HepG2 (cell line): ENCODE measurements around the gene CTSA. TPM values are rescaled to one million over a fixed set of nuclear protein-coding genes. Genes with fewer than 3 reads are reported as not detected.

ENCODE experiments used
- CENPX ChIP-seq: sonication (generic); formaldehyde crosslinking; IDR thresholded peaks from 2 replicates; pipeline ENCODE4 v1.9.0; 2021; ENCODE audit warnings: mild to moderate bottlenecking, missing genetic modification reagents, moderate library complexity
- FOXC1 ChIP-seq: sonication (generic); formaldehyde crosslinking; IDR thresholded peaks from 2 replicates; pipeline ENCODE4 v1.8.0; 2022; ENCODE audit warnings: mild to moderate bottlenecking, missing genetic modification reagents, borderline replicate concordance
- GATAD1 ChIP-seq: IDR thresholded peaks from 2 replicates; pipeline ENCODE4 v1.6.1; 2016; ENCODE audit warnings: missing genetic modification reagents, missing compliant biosample characterization
- GTF3A ChIP-seq: sonication (generic); formaldehyde crosslinking; conservative IDR thresholded peaks from 2 replicates; pipeline ENCODE4 v1.4.0; 2020; ENCODE audit warnings: mild to moderate bottlenecking, missing genetic modification reagents
- HHEX ChIP-seq: IDR thresholded peaks from 2 replicates; pipeline ENCODE4 v1.6.1; 2016; ENCODE audit warnings: control low read depth
- HNF4G ChIP-seq, 2 experiments: sonication (generic) in 1 of 2; formaldehyde crosslinking in 1 of 2; IDR thresholded peaks; 2 replicates each; pipeline versions ENCODE4 v1.4.0 to v1.6.1; 2011 to 2020; ENCODE audit warnings: borderline replicate concordance in 2 of 2, low read depth in 2 of 2, mild to moderate bottlenecking in 2 of 2, low read length in 1 of 2, missing genetic modification reagents in 1 of 2, moderate library complexity in 1 of 2
- IRF2 ChIP-seq: IDR thresholded peaks from 2 replicates; pipeline ENCODE4 v1.6.1; 2018; ENCODE audit warnings: missing genetic modification reagents, missing compliant biosample characterization
- ISX ChIP-seq: sonication (generic); formaldehyde crosslinking; conservative IDR thresholded peaks from 2 replicates; pipeline ENCODE4 v1.5.0; 2020; ENCODE audit warnings: missing genetic modification reagents
- MZF1 ChIP-seq: sonication (generic); formaldehyde crosslinking; IDR thresholded peaks from 2 replicates; pipeline ENCODE4 v1.8.1; 2023; ENCODE audit warnings: mild to moderate bottlenecking, missing genetic modification reagents, borderline replicate concordance
- NFRKB ChIP-seq: fragments of 450-650 bp; IDR thresholded peaks from 2 replicates; pipeline ENCODE4 v1.6.1; 2017
- PRMT3 ChIP-seq: sonication (generic); formaldehyde crosslinking; IDR thresholded peaks from 2 replicates; pipeline ENCODE4 v1.8.1; 2022; ENCODE audit warnings: low read depth, mild to moderate bottlenecking, moderate library complexity, missing genetic modification reagents, borderline replicate concordance
- ZBTB26 ChIP-seq: IDR thresholded peaks from 2 replicates; pipeline ENCODE4 v1.6.1; 2016; ENCODE audit warnings: missing compliant biosample characterization, missing genetic modification reagents, borderline replicate concordance
- ZBTB7B ChIP-seq: sonication (generic); formaldehyde crosslinking; IDR thresholded peaks from 2 replicates; pipeline ENCODE4 v1.4.0; 2020; ENCODE audit warnings: missing genetic modification reagents
- ZNF124 ChIP-seq: sonication (generic); formaldehyde crosslinking; IDR thresholded peaks from 2 replicates; pipeline ENCODE4 v1.4.0; 2020; ENCODE audit warnings: missing genetic modification reagents
- ZNF160 ChIP-seq: sonication (generic); formaldehyde crosslinking; IDR thresholded peaks from 2 replicates; pipeline ENCODE4 v1.8.0; 2022; ENCODE audit warnings: mild to moderate bottlenecking, inconsistent platforms, missing genetic modification reagents
- ZNF225 ChIP-seq: sonication (generic); formaldehyde crosslinking; IDR thresholded peaks from 2 replicates; pipeline ENCODE4 v1.4.0; 2020; ENCODE audit warnings: mild to moderate bottlenecking, missing genetic modification reagents
- ZNF280D ChIP-seq: sonication (generic); formaldehyde crosslinking; IDR thresholded peaks from 2 replicates; pipeline ENCODE4 v1.5.1; 2020; ENCODE audit warnings: mild to moderate bottlenecking, missing genetic modification reagents
- ZNF337 ChIP-seq: sonication (generic); formaldehyde crosslinking; IDR thresholded peaks from 2 replicates; pipeline ENCODE4 v1.5.1; 2020; ENCODE audit warnings: missing genetic modification reagents, low read depth, mild to moderate bottlenecking, borderline replicate concordance
- ZNF44 ChIP-seq: sonication (generic); formaldehyde crosslinking; IDR thresholded peaks from 2 replicates; pipeline ENCODE4 v1.5.1; 2020; ENCODE audit warnings: mild to moderate bottlenecking, missing genetic modification reagents
- ZNF451 ChIP-seq: sonication (generic); formaldehyde crosslinking; IDR thresholded peaks from 2 replicates; pipeline ENCODE4 v1.5.0; 2020; ENCODE audit warnings: mild to moderate bottlenecking, missing genetic modification reagents
- ZNF570 ChIP-seq: sonication (generic); formaldehyde crosslinking; IDR thresholded peaks from 2 replicates; pipeline ENCODE4 v1.4.0; 2020; ENCODE audit warnings: mild to moderate bottlenecking, missing genetic modification reagents, borderline replicate concordance
- ZNF589 ChIP-seq: sonication (generic); formaldehyde crosslinking; conservative IDR thresholded peaks from 2 replicates; pipeline ENCODE4 v1.8.0; 2022; ENCODE audit warnings: mild to moderate bottlenecking, moderate library complexity, missing genetic modification reagents
- ZNF616 ChIP-seq: sonication (generic); formaldehyde crosslinking; IDR thresholded peaks from 2 replicates; pipeline ENCODE4 v1.5.0; 2020; ENCODE audit warnings: low read depth, mild to moderate bottlenecking, missing genetic modification reagents
- ZNF772 ChIP-seq: sonication (generic); formaldehyde crosslinking; IDR thresholded peaks from 2 replicates; pipeline ENCODE4 v1.5.0; 2020; ENCODE audit warnings: mild to moderate bottlenecking, missing genetic modification reagents
- ZSCAN22 ChIP-seq: sonication (generic); formaldehyde crosslinking; IDR thresholded peaks from 2 replicates; pipeline ENCODE4 v1.4.0; 2020; ENCODE audit warnings: mild to moderate bottlenecking, missing genetic modification reagents
- polyA plus RNA-seq, 8 experiments: library from polyadenylated mRNA; depleted of rRNA in 3 of 8; stranded (reverse) in 7 of 8; unstranded in 1 of 8; fragments of >200 nt; fragmentation: Illumina TruSeq in 4 of 8; extraction: Trizol in 4 of 8; gene quantifications; 2 replicates each; pipeline versions ENCODE4 v1.2.1 to v1.2.3, GENCODE V29; 2011 to 2016; ENCODE audit warnings: low read depth in 4 of 8, missing spikeins in 1 of 8, mixed read lengths in 1 of 8; ENCODE audit not compliant: insufficient read depth in 1 of 8
- total RNA-seq, 5 experiments: library from RNA; depleted of rRNA; stranded (reverse); fragments of >200 nt; fragmentation: Illumina TruSeq; extraction: Trizol; gene quantifications; 2 replicates each; pipeline ENCODE4 v1.2.3, GENCODE V29; 2016; ENCODE audit warnings: low read depth in 1 of 5

The CTSA gene
- total and polyA plus RNA-seq, 2 of the 13 experiments (the other 11 are each of a cell fraction or from before 2014, with no cell fraction given), result 202 to 231 TPM

- TF ChIP-seq HHEX (CRISPR knock-in tag) (peak; percentile 55), ZNF160 (CRISPR knock-in tag) (no peak), CENPX (CRISPR knock-in tag) (no peak), GATAD1 (CRISPR knock-in tag) (no peak), NFRKB (no peak), ZNF280D (no peak), ZBTB26 (CRISPR knock-in tag) (peak; percentile 11; the same call in 1 of the 2 replicates), HNF4G (IDR thresholded peaks at IDR 0.05; ENCODE audit: borderline replicate concordance, low read depth, low read length) (no peak), HNF4G (CRISPR knock-in tag; IDR thresholded peaks at IDR 0.05; ENCODE audit: borderline replicate concordance, low read depth) (no peak), ZSCAN22 (CRISPR knock-in tag) (no peak), PRMT3 (CRISPR knock-in tag) (no peak), FOXC1 (CRISPR knock-in tag) (no peak), ZNF772 (CRISPR knock-in tag) (no peak), ZNF589 (CRISPR knock-in tag) (no peak), ZNF570 (CRISPR knock-in tag) (no peak), ISX (CRISPR knock-in tag) (no peak), ZNF451 (no peak; the same call in 1 of the 2 replicates), MZF1 (no peak), IRF2 (no peak), ZNF124 (CRISPR knock-in tag) (no peak), ZNF616 (CRISPR knock-in tag) (no peak), ZNF225 (CRISPR knock-in tag) (no peak), ZBTB7B (CRISPR knock-in tag) (0 out of 2 replicates have a peak, but pooled peaks have one; percentile 55), ZNF44 (CRISPR knock-in tag) (no peak), GTF3A (no peak), ZNF337 (CRISPR knock-in tag) (no peak)
Measured at GRCh38 chr20:45925821-45926506, 34.8 kb downstream of the CTSA start (continued).
